ENCODE measurements around the gene GSDMA. TPM values are rescaled to one million over a fixed set of nuclear protein-coding genes. Genes with fewer than 3 reads are reported as not detected.

Gene GSDMA
- total RNA-seq, 4 donors from 2014 or later: 0.18 to 0.35 (median 0.26) TPM; not detected in 1

- H3K27ac ChIP-seq: peak overlapping the region; percentile 95
- TF ChIP-seq CTCF (IDR thresholded peaks at IDR 0.05) (no peak), POLR2A (IDR thresholded peaks at IDR 0.05) (no peak)
- no peaks in the 10 kb centered on the region for H3K36me3 ChIP-seq
- H3K4me3 ChIP-seq: no peak overlapping the region
- H3K9me3 ChIP-seq: no peaks in the 10 kb centered on the region
- peak; percentile 68 to 85 for DNase-seq
- H3K27me3 ChIP-seq: no peaks in the 10 kb centered on the region
- intact Hi-C loops (cut with DNase I; ENCODE audit: low total_unique reads): no loop called here
- H3K4me1 ChIP-seq: peaks cover 0 to 13% of the 10 kb centered on the region in 2 donors
These were observed 16.3 kb downstream of the GSDMA start for GRCh38 chr17:39979016-39979670.

GRCh38 chr17:39979893-39980350, 17.1 kb downstream of the GSDMA start:
- no peaks in the 10 kb centered on the region for H3K36me3 ChIP-seq
- TF ChIP-seq POLR2A (IDR thresholded peaks at IDR 0.05) (no peak), CTCF (IDR thresholded peaks at IDR 0.05) (no peak)
- peaks cover 0 to 13% of the 10 kb centered on the region in 2 donors for H3K4me1 ChIP-seq
- H3K27me3 ChIP-seq: no peaks in the 10 kb centered on the region
- no peaks in the 10 kb centered on the region for H3K9me3 ChIP-seq
- intact Hi-C loops (cut with DNase I; ENCODE audit: low total_unique reads): no loop called here
- H3K27ac ChIP-seq: peak overlapping the region; percentile 95
- peak in 1 of 2 donors; percentile 35 for DNase-seq
- H3K4me3 ChIP-seq: peak overlapping the region; percentile 37 to 96

- Histone ChIP-seq H3K9me3 (no peaks in the 10 kb centered on the region), H3K27ac (peak within 1 kb of the TSS; percentile 95), H3K4me3 (peak within 1 kb of the TSS; percentile 80 to 96), H3K27me3 (no peaks in the 10 kb centered on the region), H3K36me3 (no peaks in the 10 kb centered on the region), H3K4me1 (peaks cover 0 to 13% of the 10 kb centered on the region in 2 donors)
- intact Hi-C loops (cut with DNase I; ENCODE audit: low total_unique reads): no loop called here
- TF ChIP-seq CTCF (IDR thresholded peaks at IDR 0.05) (peak; percentile 77 to 98 (median 92)), POLR2A (IDR thresholded peaks at IDR 0.05) (peak; percentile 80 to 93)
- DNase-seq: peak; percentile 99
These were observed 17.8 kb downstream of the GSDMA start, which contains the start of gene PSMD3 for GRCh38 chr17:39980351-39981206. Gene PSMD3 (plus strand): TSS chr17:39980807. CDS start chr17:39980971, 164 bp downstream.

GRCh38 chr17:39981207-39981741, 18.5 kb downstream of the GSDMA start:
- no peak for TF ChIP-seq CTCF (IDR thresholded peaks at IDR 0.05)
- TF ChIP-seq POLR2A (IDR thresholded peaks at IDR 0.05): no peak

More at GRCh38 chr17:39981207-39981741, 18.5 kb downstream of the GSDMA start:
- Histone ChIP-seq H3K27me3 (no peaks in the 10 kb centered on the region), H3K4me3 (peak overlapping the region; percentile 80 to 96), H3K36me3 (no peaks in the 10 kb centered on the region), H3K4me1 (peaks cover 0 to 13% of the 10 kb centered on the region in 2 donors), H3K9me3 (no peaks in the 10 kb centered on the region), H3K27ac (peak overlapping the region; percentile 95)
- intact Hi-C loops (cut with DNase I; ENCODE audit: low total_unique reads): no loop called here
- DNase-seq: no peak

Measured in uterus (tissue), 4 donors.